ENCODE measurements around the gene TTLL11.

GRCh38 chr9:121773286-121773953 is 319.7 kb downstream of the TTLL11 start:
- TF ChIP-seq, protein P1, sequence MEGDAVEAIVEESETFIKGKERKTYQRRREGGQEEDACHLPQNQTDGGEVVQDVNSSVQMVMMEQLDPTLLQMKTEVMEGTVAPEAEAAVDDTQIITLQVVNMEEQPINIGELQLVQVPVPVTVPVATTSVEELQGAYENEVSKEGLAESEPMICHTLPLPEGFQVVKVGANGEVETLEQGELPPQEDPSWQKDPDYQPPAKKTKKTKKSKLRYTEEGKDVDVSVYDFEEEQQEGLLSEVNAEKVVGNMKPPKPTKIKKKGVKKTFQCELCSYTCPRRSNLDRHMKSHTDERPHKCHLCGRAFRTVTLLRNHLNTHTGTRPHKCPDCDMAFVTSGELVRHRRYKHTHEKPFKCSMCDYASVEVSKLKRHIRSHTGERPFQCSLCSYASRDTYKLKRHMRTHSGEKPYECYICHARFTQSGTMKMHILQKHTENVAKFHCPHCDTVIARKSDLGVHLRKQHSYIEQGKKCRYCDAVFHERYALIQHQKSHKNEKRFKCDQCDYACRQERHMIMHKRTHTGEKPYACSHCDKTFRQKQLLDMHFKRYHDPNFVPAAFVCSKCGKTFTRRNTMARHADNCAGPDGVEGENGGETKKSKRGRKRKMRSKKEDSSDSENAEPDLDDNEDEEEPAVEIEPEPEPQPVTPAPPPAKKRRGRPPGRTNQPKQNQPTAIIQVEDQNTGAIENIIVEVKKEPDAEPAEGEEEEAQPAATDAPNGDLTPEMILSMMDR (IDR thresholded peaks at IDR 0.05), result no peak
- TF ChIP-seq POLR2A (IDR thresholded peaks at IDR 0.05), result no peak

Measured in tibial nerve (tissue), 3 donors.